SU-DHL-6 (cell line): ENCODE data around the gene TRIM64C.
"Not testable (repeated sequence)": the region's sequence is repeated elsewhere in the genome, so short reads cannot be mapped to it uniquely, and the experiment has no call there.

ENCODE experiments used
- EZH2phosphoT487 ChIP-seq: fragments of 200-600 bp; sonication (generic), shearing (Covaris generic); conservative IDR thresholded peaks from 2 replicates; pipeline ENCODE4 v1.6.1; 2018; ENCODE audit warnings: mild to moderate bottlenecking, antibody characterized with exemption, low read length, moderate library complexity, mixed read lengths
- TF ChIP-seq, protein P1 (sequence below): fragments of 200-600 bp; sonication (generic); IDR thresholded peaks from one replicate; pipeline ENCODE4 v1.5.1; 2017; ENCODE audit warnings: antibody characterized with exemption, mild to moderate bottlenecking, low read length, moderate library complexity; ENCODE audit not compliant: insufficient read depth, poor library complexity, severe bottlenecking

DNA sequence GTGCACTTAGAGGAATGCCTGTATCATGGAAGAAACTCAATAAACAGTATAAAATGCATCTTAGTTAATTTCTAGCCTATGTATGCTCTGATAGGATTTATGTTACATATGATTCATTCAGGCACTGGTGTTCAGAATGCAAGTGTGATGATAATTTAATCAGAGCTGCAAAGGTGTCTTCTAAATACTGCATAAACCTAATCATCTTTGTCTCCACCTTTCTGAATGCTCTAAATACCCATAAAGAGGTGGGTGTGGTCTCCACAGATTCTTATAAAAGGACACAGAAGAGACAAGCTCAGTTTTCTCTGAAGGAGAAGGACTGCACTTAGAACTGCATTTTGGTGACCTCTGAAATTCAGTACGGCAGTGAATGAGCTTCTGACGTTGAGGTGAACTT lies 30.4 kb downstream of the TRIM64C start, which contains the start of gene TRIM49B:
- TF ChIP-seq, protein P1, sequence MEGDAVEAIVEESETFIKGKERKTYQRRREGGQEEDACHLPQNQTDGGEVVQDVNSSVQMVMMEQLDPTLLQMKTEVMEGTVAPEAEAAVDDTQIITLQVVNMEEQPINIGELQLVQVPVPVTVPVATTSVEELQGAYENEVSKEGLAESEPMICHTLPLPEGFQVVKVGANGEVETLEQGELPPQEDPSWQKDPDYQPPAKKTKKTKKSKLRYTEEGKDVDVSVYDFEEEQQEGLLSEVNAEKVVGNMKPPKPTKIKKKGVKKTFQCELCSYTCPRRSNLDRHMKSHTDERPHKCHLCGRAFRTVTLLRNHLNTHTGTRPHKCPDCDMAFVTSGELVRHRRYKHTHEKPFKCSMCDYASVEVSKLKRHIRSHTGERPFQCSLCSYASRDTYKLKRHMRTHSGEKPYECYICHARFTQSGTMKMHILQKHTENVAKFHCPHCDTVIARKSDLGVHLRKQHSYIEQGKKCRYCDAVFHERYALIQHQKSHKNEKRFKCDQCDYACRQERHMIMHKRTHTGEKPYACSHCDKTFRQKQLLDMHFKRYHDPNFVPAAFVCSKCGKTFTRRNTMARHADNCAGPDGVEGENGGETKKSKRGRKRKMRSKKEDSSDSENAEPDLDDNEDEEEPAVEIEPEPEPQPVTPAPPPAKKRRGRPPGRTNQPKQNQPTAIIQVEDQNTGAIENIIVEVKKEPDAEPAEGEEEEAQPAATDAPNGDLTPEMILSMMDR, result not testable (repeated sequence)
- not testable (repeated sequence) for TF ChIP-seq EZH2phosphoT487
